Measurements from ENCODE around the gene NEK10.

DNA sequence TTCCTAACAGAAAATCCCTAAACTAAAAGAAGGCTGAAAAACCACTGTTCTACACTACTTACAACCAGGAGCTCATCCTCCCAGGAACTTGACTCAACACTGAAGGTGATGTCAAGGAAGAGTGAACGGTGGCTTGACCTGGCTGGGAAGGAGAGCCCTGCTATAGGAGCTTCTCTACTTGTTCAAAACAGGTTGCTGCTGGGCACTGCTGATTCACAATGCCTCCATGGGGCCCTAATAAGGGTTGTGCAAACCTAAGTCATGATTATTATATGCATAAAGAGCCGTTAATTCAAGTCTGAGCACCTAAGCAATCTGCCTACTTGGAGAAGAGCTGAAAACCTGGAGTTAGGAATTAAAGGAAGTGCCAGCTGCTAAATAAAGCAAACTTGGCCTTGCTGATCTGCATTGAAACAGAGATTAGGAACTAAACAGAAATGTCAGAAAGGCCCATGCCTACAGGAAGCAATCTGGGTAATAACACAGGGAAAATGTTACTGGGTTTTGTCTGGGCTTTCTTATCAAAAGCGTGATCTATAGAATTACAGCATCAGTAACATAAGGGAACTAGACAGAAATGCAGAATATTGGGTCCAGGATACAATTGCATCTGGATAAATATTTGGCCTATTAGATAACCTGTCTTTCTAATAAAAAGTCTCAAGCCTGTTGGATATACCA, 243.2 kb downstream of the NEK10 start:
- TF ChIP-seq, protein P1, sequence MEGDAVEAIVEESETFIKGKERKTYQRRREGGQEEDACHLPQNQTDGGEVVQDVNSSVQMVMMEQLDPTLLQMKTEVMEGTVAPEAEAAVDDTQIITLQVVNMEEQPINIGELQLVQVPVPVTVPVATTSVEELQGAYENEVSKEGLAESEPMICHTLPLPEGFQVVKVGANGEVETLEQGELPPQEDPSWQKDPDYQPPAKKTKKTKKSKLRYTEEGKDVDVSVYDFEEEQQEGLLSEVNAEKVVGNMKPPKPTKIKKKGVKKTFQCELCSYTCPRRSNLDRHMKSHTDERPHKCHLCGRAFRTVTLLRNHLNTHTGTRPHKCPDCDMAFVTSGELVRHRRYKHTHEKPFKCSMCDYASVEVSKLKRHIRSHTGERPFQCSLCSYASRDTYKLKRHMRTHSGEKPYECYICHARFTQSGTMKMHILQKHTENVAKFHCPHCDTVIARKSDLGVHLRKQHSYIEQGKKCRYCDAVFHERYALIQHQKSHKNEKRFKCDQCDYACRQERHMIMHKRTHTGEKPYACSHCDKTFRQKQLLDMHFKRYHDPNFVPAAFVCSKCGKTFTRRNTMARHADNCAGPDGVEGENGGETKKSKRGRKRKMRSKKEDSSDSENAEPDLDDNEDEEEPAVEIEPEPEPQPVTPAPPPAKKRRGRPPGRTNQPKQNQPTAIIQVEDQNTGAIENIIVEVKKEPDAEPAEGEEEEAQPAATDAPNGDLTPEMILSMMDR (IDR thresholded peaks at IDR 0.05), result no peak
- TF ChIP-seq POLR2A (IDR thresholded peaks at IDR 0.05), result no peak

Data from thyroid gland (tissue), 4 donors.